HepG2 (cell line): ENCODE data around the gene PTPRD. TPM values are rescaled to one million over a fixed set of nuclear protein-coding genes. Genes with fewer than 3 reads are reported as not detected.

ENCODE experiments used
- ATAC-seq: fragments of 200-7000 bp; cut with Tn5 transposase; 3 replicates; pipeline ENCODE4 v1.9.1; 2020; ENCODE audit warnings: mild to moderate bottlenecking, moderate library complexity
- BruUV-seq: library from RNA; stranded (reverse); fragments of 400-500 nt; replicated peaks from 2 replicates; lab custom pipeline; 2021; lab: Mats Ljungman, UMichigan
- CTCF ChIA-PET: fragments of 300-600 bp; formaldehyde crosslinking; extraction: SDS; loops from one replicate; lab custom pipeline; 2021; ENCODE audit warnings: low total read pairs, inconsistent platforms, low intra/inter-chr PET ratio; lab: Yijun Ruan, JAX
- POLR2A ChIA-PET: fragments of 350-600 bp; sonication (Branson Sonifier 250); formaldehyde crosslinking; loops from one replicate; lab custom pipeline; 2020; ENCODE audit warnings: antibody characterized with exemption, inconsistent platforms; lab: Yijun Ruan, JAX
- DNase-seq: peaks from one replicate; pipeline ENCODE4 v3.0.0-alpha.2; 2015; ENCODE audit warnings: low spot score
- FAIRE-seq: peaks from 3 replicates; lab custom pipeline; 2011; peaks lifted over from hg19 to GRCh38; lab: Jason Lieb, UNC
- H2AFZ ChIP-seq: one replicate; pipeline ENCODE4 v1.6.1; 2011; ENCODE audit warnings: low read length, inconsistent platforms
- H3K27ac ChIP-seq: fragments of 300-600 bp; 3 replicates; pipeline ENCODE4 v1.8.0; 2011; ENCODE audit warnings: mixed run types, mild to moderate bottlenecking, mixed read lengths, low read length, inconsistent platforms; ENCODE audit not compliant: insufficient read depth; ENCODE audit errors: extremely low read length
- H3K27me3 ChIP-seq, 2 experiments: fragments of 200-600 bp in 1 of 2; 2 replicates in 1 of 2; 3 replicates in 1 of 2; pipeline versions ENCODE4 v1.6.0 to v1.8.0; 2011; ENCODE audit warnings: low read length in 2 of 2, mild to moderate bottlenecking in 2 of 2, moderate library complexity in 2 of 2, inconsistent platforms in 1 of 2; ENCODE audit not compliant: insufficient read depth in 2 of 2, control insufficient read depth in 1 of 2
- H3K36me3 ChIP-seq, 2 experiments: fragments of 200-600 bp in 1 of 2; replicated peaks in 1 of 2; 2 replicates in 1 of 2; 3 replicates in 1 of 2; pipeline versions ENCODE4 v1.5.1 to v1.8.0; 2011; ENCODE audit warnings: low read length in 2 of 2, inconsistent platforms in 1 of 2; ENCODE audit not compliant: insufficient read depth in 2 of 2, control insufficient read depth in 1 of 2
- H3K4me1 ChIP-seq: 2 replicates; pipeline ENCODE4 v1.5.1; 2012; ENCODE audit warnings: low read length, inconsistent platforms; ENCODE audit not compliant: insufficient read depth
- H3K4me2 ChIP-seq: 2 replicates; pipeline ENCODE4 v1.6.0; 2011; ENCODE audit warnings: low read depth, low read length, inconsistent platforms
- H3K4me3 ChIP-seq, 3 experiments: fragments of 200-600 bp in 1 of 3; sonication (generic), shearing (Covaris generic) in 1 of 3; replicated peaks in 1 of 3; 2 replicates each; pipeline ENCODE4 v1.5.1; 2011 to 2016; ENCODE audit warnings: low read length in 3 of 3, inconsistent platforms in 2 of 3, low read depth in 2 of 3, mild to moderate bottlenecking in 2 of 3, control low read depth in 1 of 3, mixed read lengths in 1 of 3; ENCODE audit not compliant: insufficient read depth in 1 of 3
- H3K79me2 ChIP-seq: one replicate; pipeline ENCODE4 v1.6.1; 2011; ENCODE audit warnings: low read length, inconsistent platforms; ENCODE audit not compliant: insufficient read depth
- H3K9ac ChIP-seq: 2 replicates; pipeline ENCODE4 v1.6.0; 2011; ENCODE audit warnings: mild to moderate bottlenecking, low read depth, low read length, inconsistent platforms; ENCODE audit not compliant: insufficient read depth
- H3K9me3 ChIP-seq: 2 replicates; pipeline ENCODE4 v1.5.1; 2012; ENCODE audit warnings: mild to moderate bottlenecking, low read length
- H4K20me1 ChIP-seq: 2 replicates; pipeline ENCODE4 v1.6.0; 2011; ENCODE audit warnings: inconsistent platforms, mild to moderate bottlenecking, low read length, moderate library complexity; ENCODE audit not compliant: insufficient read depth
- ARHGAP35 ChIP-seq: sonication (generic); formaldehyde crosslinking; IDR thresholded peaks from 2 replicates; pipeline ENCODE4 v1.9.0; 2022; ENCODE audit warnings: mild to moderate bottlenecking, inconsistent platforms, moderate library complexity, missing genetic modification reagents, borderline replicate concordance
- ATF1 ChIP-seq: IDR thresholded peaks from 2 replicates; pipeline ENCODE4 v1.6.1; 2016; ENCODE audit warnings: mild to moderate bottlenecking, control low read depth
- FOXP1 ChIP-seq, 2 experiments: fragments of 450-650 bp in 1 of 2; IDR thresholded peaks; 2 replicates each; pipeline ENCODE4 v1.6.1; 2017 to 2018; ENCODE audit warnings: antibody characterized with exemption in 1 of 2
- GTF2F1 ChIP-seq: fragments of 150-350 bp; IDR thresholded peaks from 2 replicates; pipeline ENCODE4 v1.6.1; 2014; ENCODE audit warnings: low read length
- NFKBIZ ChIP-seq: IDR thresholded peaks from 2 replicates; pipeline ENCODE4 v1.6.1; 2018; ENCODE audit warnings: missing genetic modification reagents, missing compliant biosample characterization
- PHF21A ChIP-seq: sonication (generic); formaldehyde crosslinking; IDR thresholded peaks from 2 replicates; pipeline ENCODE4 v1.5.0; 2020; ENCODE audit warnings: mild to moderate bottlenecking, missing genetic modification reagents
- PITX1 ChIP-seq: sonication (generic); formaldehyde crosslinking; IDR thresholded peaks from 2 replicates; pipeline ENCODE4 v1.5.1; 2020; ENCODE audit warnings: mild to moderate bottlenecking, missing genetic modification reagents
- SALL2 ChIP-seq: sonication (generic); formaldehyde crosslinking; IDR thresholded peaks from 2 replicates; pipeline ENCODE4 v1.8.1; 2023; ENCODE audit warnings: mild to moderate bottlenecking, missing genetic modification reagents, inconsistent platforms
- YEATS4 ChIP-seq: sonication (generic); formaldehyde crosslinking; IDR thresholded peaks from 2 replicates; pipeline ENCODE4 v1.4.0; 2020; ENCODE audit warnings: missing genetic modification reagents, borderline replicate concordance
- ZBTB20 ChIP-seq: sonication (generic); formaldehyde crosslinking; IDR thresholded peaks from 2 replicates; pipeline ENCODE4 v1.8.1; 2023; ENCODE audit warnings: missing genetic modification reagents, low read depth, mild to moderate bottlenecking, borderline replicate concordance
- ZFX ChIP-seq: sonication (generic); formaldehyde crosslinking; IDR thresholded peaks from 2 replicates; pipeline ENCODE4 v1.4.0; 2020; ENCODE audit warnings: mild to moderate bottlenecking, low read depth, missing genetic modification reagents, moderate library complexity
- ZNF17 ChIP-seq: sonication (generic); formaldehyde crosslinking; IDR thresholded peaks from 2 replicates; pipeline ENCODE4 v1.5.0; 2020; ENCODE audit warnings: mild to moderate bottlenecking, missing genetic modification reagents
- ZNF251 ChIP-seq: sonication (generic); formaldehyde crosslinking; IDR thresholded peaks from 2 replicates; pipeline ENCODE4 v1.9.0; 2021; ENCODE audit warnings: mild to moderate bottlenecking, missing genetic modification reagents
- ZNF274 ChIP-seq: sonication (generic); formaldehyde crosslinking; IDR thresholded peaks from 2 replicates; pipeline ENCODE4 v1.5.1; 2020; ENCODE audit warnings: mild to moderate bottlenecking, missing genetic modification reagents
- ZNF335 ChIP-seq: sonication (generic); formaldehyde crosslinking; IDR thresholded peaks from 2 replicates; pipeline ENCODE4 v1.4.0; 2020; ENCODE audit warnings: missing genetic modification reagents
- ZZZ3 ChIP-seq: sonication (generic); formaldehyde crosslinking; IDR thresholded peaks from 2 replicates; pipeline ENCODE4 v1.4.0; 2020; ENCODE audit warnings: missing genetic modification reagents, mild to moderate bottlenecking, borderline replicate concordance
- WGBS: methylation state at CpG from one replicate; pipeline ENCODE4 v1.1.6; 2017; ENCODE audit warnings: low lambda C conversion rate; 5-methylcytosine and 5-hydroxymethylcytosine counted together
- in situ Hi-C: cut with HindIII; loops from 2 replicates; pipeline ENCODE4 v1.10.0; 2017; ENCODE audit warnings: low pct_unique_long_range_greater_than_20kb; ENCODE audit not compliant: extremely low pct_ligation_motif_present
- intact Hi-C: fragments of 100-400 bp; cut with micrococcal nuclease; formaldehyde crosslinking; loops from one replicate; pipeline ENCODE4 v1.10.0; 2022; ENCODE audit not compliant: unreplicated experiment
- polyA plus RNA-seq, 8 experiments: library from polyadenylated mRNA; depleted of rRNA in 3 of 8; stranded (reverse) in 7 of 8; unstranded in 1 of 8; fragments of >200 nt; fragmentation: Illumina TruSeq in 4 of 8; extraction: Trizol in 4 of 8; gene quantifications; 2 replicates each; pipeline versions ENCODE4 v1.2.1 to v1.2.3, GENCODE V29; 2011 to 2016; ENCODE audit warnings: low read depth in 4 of 8, missing spikeins in 1 of 8, mixed read lengths in 1 of 8; ENCODE audit not compliant: insufficient read depth in 1 of 8
- total RNA-seq, 5 experiments: library from RNA; depleted of rRNA; stranded (reverse); fragments of >200 nt; fragmentation: Illumina TruSeq; extraction: Trizol; gene quantifications; 2 replicates each; pipeline ENCODE4 v1.2.3, GENCODE V29; 2016; ENCODE audit warnings: low read depth in 1 of 5

The PTPRD gene
- total and polyA plus RNA-seq, 2 of the 13 experiments (the other 11 are each of a cell fraction or from before 2014, with no cell fraction given): 0.05 TPM; not detected in 1

DNA sequence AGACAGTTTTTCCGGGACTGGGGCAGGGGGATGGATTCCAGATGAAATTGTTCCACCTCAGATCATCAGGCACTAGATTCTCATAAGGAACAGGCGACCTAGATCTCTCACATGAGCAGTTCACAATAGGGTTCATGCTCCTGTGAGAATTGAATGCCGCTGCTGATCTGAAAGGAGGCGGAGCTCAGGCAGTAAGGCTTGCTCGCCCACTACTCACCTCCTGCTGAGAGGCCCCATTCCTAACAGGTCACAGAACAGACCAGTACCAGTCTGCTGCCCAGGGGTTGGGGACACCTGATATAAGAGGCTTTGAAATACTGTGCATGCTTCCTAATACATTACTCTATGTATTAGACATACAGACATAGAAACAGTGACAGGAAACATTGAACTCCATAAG lies 41.1 kb downstream of the PTPRD start:
- no peaks in the 10 kb centered on the region for H3K4me1 ChIP-seq
- H3K9ac ChIP-seq: no peak overlapping the region
- intact Hi-C loops: no loop called here
- no peak overlapping the region for H2AFZ ChIP-seq
- CTCF ChIA-PET: no interaction called here
- no peaks in the 10 kb centered on the region for H4K20me1 ChIP-seq
- DNase-seq: no peak
- TF ChIP-seq ZNF17 (CRISPR knock-in tag) (no peak), ATF1 (CRISPR knock-in tag) (no peak), ZNF335 (CRISPR knock-in tag) (no peak), SALL2 (CRISPR knock-in tag) (no peak), FOXP1 (IDR thresholded peaks at IDR 0.05) (no peak), FOXP1 (CRISPR knock-in tag; IDR thresholded peaks at IDR 0.05) (no peak), ZZZ3 (no peak), GTF2F1 (no peak), PHF21A (CRISPR knock-in tag) (no peak), ARHGAP35 (CRISPR knock-in tag) (no peak), NFKBIZ (CRISPR knock-in tag) (no peak), YEATS4 (CRISPR knock-in tag) (no peak), ZBTB20 (CRISPR knock-in tag) (no peak), ZFX (CRISPR knock-in tag) (no peak), ZNF251 (CRISPR knock-in tag) (no peak), ZNF274 (CRISPR knock-in tag) (no peak), PITX1 (no peak)
- TF ChIP-seq, all 625 proteins: peak for 0
- whole genome bisulfite sequencing: 0% methylated on average over 2 of the region's 5 CpGs
- H3K9me3 ChIP-seq: no peaks in the 10 kb centered on the region
- POLR2A ChIA-PET: no interaction called here
- no peaks in the 10 kb centered on the region for H3K36me3 ChIP-seq
- FAIRE-seq (no peak), ATAC-seq (no peak)
- no peak overlapping the region for H3K4me2 ChIP-seq
- H3K4me3 ChIP-seq: no peak overlapping the region
- no peaks in the 10 kb centered on the region for H3K79me2 ChIP-seq
- no peaks in the 10 kb centered on the region for H3K27me3 ChIP-seq
- no peak overlapping the region for H3K27ac ChIP-seq
- no TSS peak for BruUV-seq
- in situ Hi-C loops: no loop called here
